Duodenal mucosa (tissue), 2 donors: ENCODE data around the gene CTBP2.

Experiments
- H3K27ac ChIP-seq: one replicate; pipeline ENCODE4 v1.7.0; 2013; ENCODE audit warnings: low read depth, low read length
- H3K27me3 ChIP-seq, 2 donors: one replicate each; pipeline ENCODE4 v1.7.0; 2013; ENCODE audit warnings: low read length in 2 of 2, control low read depth in 1 of 2; ENCODE audit not compliant: insufficient read depth in 2 of 2, control insufficient read depth in 1 of 2
- H3K36me3 ChIP-seq, 2 donors: one replicate each; pipeline ENCODE4 v1.7.0; 2013; ENCODE audit warnings: low read length in 2 of 2, control low read depth in 1 of 2; ENCODE audit not compliant: insufficient read depth in 2 of 2, control insufficient read depth in 1 of 2
- H3K4me1 ChIP-seq, 2 donors: one replicate each; pipeline ENCODE4 v1.7.0; 2013; ENCODE audit warnings: low read length in 2 of 2, control low read depth in 1 of 2; ENCODE audit not compliant: insufficient read depth in 2 of 2, control insufficient read depth in 1 of 2
- H3K4me3 ChIP-seq, 2 donors: one replicate each; pipeline ENCODE4 v1.7.0; 2013; ENCODE audit warnings: low read length in 2 of 2, low read depth in 1 of 2
- H3K9ac ChIP-seq, 2 donors: one replicate each; pipeline ENCODE4 v1.7.0; 2013; ENCODE audit warnings: low read length in 2 of 2, low read depth in 1 of 2
- H3K9me3 ChIP-seq, 2 donors: one replicate each; pipeline ENCODE4 v1.7.0; 2013; ENCODE audit warnings: low read length in 2 of 2, control low read depth in 1 of 2; ENCODE audit not compliant: control insufficient read depth in 1 of 2

Gene CTBP2

DNA sequence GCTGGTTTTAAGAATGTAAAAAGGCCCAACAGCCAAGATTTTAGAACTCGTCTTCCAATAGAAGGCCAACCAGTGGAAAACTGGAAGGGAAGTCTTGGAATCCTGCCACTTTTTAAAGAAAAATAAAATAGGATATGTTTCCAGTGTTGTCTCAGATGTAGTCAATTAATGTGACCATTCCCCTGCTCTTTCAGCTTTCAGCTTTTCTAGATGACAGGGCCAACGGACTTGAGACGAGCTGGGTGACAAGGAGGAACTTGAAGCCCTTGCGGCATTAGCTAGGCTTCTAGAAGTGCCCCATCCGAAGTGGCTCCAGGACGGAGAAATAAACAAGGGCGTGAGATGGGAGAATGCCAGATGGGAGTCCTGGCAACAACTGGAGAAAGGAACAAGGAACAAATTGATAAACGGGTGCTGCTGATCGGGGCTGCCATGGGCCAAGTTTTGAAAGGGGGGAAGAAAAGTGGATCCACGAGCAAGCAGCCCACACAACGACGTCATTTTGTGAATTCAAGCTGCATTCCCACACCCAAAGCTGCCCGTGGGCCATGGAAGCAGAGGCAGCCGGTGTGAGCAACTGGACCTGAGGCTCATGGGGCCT is 42.3 kb downstream of the CTBP2 start:
- Histone ChIP-seq H3K4me3 (no peak overlapping the region), H3K27ac (peak overlapping the region; percentile 15), H3K27me3 (no peaks in the 10 kb centered on the region), H3K36me3 (peaks cover 5% of the 10 kb centered on the region in 2 donors), H3K9ac (peak overlapping the region in 1 of 2 donors; percentile 35), H3K4me1 (peaks cover 49 to 50% of the 10 kb centered on the region in 2 donors), H3K9me3 (no peaks in the 10 kb centered on the region)

DNA sequence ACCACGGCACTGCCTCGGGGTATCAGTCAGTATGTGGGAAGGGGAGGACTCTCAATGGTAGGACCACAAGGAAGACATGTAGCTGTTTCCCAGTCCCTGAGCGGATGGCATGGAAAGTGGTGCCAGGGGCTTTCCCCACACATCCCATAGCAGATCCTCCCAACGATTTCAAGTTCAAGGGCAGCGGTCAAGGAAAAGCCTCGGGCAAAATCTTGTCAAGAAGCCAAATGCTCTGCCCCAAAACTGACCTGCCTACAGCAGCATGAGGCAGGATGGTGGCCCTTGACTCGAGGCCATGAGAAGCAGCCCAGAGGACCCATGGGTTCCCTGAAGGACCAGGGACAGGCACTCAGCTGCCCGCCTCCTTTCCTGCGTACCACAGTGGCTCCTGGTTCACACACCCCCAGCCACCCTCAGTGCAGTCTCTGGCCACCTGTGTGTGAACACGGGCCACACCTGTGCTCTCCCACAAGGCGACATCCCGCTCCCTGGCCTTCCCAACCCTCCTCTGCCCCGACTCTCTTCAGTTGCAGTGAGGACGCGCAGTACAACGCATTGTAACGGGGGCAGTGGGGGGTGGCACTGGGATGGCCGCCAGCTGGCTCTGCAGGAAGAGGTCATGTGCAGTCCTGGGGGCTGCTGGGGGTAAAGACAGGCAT is 43.6 kb downstream of the CTBP2 start:
- H3K27ac ChIP-seq: no peak overlapping the region
- no peaks in the 10 kb centered on the region for H3K27me3 ChIP-seq
- no peaks in the 10 kb centered on the region for H3K36me3 ChIP-seq
- peaks cover 38 to 42% of the 10 kb centered on the region in 2 donors for H3K4me1 ChIP-seq
- H3K9ac ChIP-seq: no peak overlapping the region
- no peak overlapping the region for H3K4me3 ChIP-seq
- H3K9me3 ChIP-seq: no peaks in the 10 kb centered on the region

- H3K9me3 ChIP-seq: no peaks in the 10 kb centered on the region
- H3K4me1 ChIP-seq: peaks cover 38 to 40% of the 10 kb centered on the region in 2 donors
- H3K36me3 ChIP-seq: no peaks in the 10 kb centered on the region
- no peak overlapping the region for H3K27ac ChIP-seq
- H3K9ac ChIP-seq: no peak overlapping the region
- no peaks in the 10 kb centered on the region for H3K27me3 ChIP-seq
- no peak overlapping the region for H3K4me3 ChIP-seq
Observed at GRCh38 chr10:125116041-125116649, 44.2 kb downstream of the CTBP2 start.

GRCh38 chr10:125115409-125115808 is 45.0 kb downstream of the CTBP2 start:
- Histone ChIP-seq H3K9me3 (no peaks in the 10 kb centered on the region), H3K27ac (no peak overlapping the region), H3K4me1 (peaks cover 31 to 33% of the 10 kb centered on the region in 2 donors)

GRCh38 chr10:125114761-125115391 is 45.5 kb downstream of the CTBP2 start:
- H3K9ac ChIP-seq: no peak overlapping the region
- no peak overlapping the region for H3K27ac ChIP-seq
- no peaks in the 10 kb centered on the region for H3K27me3 ChIP-seq
- H3K36me3 ChIP-seq: peaks cover 1% of the 10 kb centered on the region in 2 donors
- H3K4me1 ChIP-seq: peaks cover 26 to 29% of the 10 kb centered on the region in 2 donors
- H3K9me3 ChIP-seq: no peaks in the 10 kb centered on the region
- no peak overlapping the region for H3K4me3 ChIP-seq

More at GRCh38 chr10:125115409-125115808, 45.0 kb downstream of the CTBP2 start:
- Histone ChIP-seq H3K36me3 (no peaks in the 10 kb centered on the region), H3K4me3 (no peak overlapping the region), H3K27me3 (no peaks in the 10 kb centered on the region), H3K9ac (no peak overlapping the region)

GRCh38 chr10:125113691-125114371 is 46.5 kb downstream of the CTBP2 start:
- H3K9me3 ChIP-seq: no peaks in the 10 kb centered on the region
- peaks cover 19 to 25% of the 10 kb centered on the region in 2 donors for H3K4me1 ChIP-seq
- no peak overlapping the region for H3K27ac ChIP-seq
- H3K9ac ChIP-seq: no peak overlapping the region
- H3K4me3 ChIP-seq: no peak overlapping the region
- H3K36me3 ChIP-seq: peaks cover 3 to 11% of the 10 kb centered on the region in 2 donors
- no peaks in the 10 kb centered on the region for H3K27me3 ChIP-seq

- Histone ChIP-seq H3K4me1 (peaks cover 10 to 17% of the 10 kb centered on the region in 2 donors), H3K36me3 (peaks cover 9 to 19% of the 10 kb centered on the region in 2 donors), H3K9me3 (no peaks in the 10 kb centered on the region), H3K4me3 (no peak overlapping the region), H3K9ac (no peak overlapping the region), H3K27me3 (no peaks in the 10 kb centered on the region), H3K27ac (no peak overlapping the region)
Observed at GRCh38 chr10:125112697-125113494, 47.5 kb downstream of the CTBP2 start.

DNA sequence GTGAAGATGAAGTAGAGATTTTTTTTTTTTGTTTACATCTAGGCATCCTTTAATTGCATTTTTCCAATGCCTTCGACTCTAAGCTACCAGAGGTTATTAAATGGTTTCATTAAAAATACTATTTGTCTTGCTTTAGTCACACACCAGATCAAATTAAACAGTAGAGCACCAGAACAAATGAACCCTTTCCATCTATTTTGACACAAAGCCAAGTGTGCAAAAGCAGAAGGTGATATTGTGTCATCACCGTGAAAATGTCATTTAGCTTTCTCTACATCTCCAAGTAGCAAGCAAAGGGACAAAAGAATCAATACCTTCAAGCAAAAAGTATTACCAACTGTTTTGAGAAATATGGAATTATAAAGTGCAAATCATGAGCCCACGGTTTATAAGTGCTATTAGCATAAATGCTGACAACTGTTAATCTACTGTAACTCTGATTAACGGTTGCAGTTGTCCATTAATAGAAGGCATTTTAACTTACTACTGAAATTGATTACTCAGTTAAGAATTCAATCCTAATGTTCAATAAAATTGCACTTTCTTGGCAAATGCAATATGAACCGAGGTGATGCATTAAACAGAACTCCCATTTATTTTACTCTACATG is 49.1 kb downstream of the CTBP2 start:
- peaks cover 8% of the 10 kb centered on the region in 2 donors for H3K4me1 ChIP-seq

GRCh38 chr10:125107965-125108580 is 52.3 kb downstream of the CTBP2 start:
- no peaks in the 10 kb centered on the region for H3K9me3 ChIP-seq
- H3K36me3 ChIP-seq: peaks cover 10 to 39% of the 10 kb centered on the region in 2 donors
- H3K27ac ChIP-seq: no peak overlapping the region
- peaks cover 15 to 18% of the 10 kb centered on the region in 2 donors for H3K4me1 ChIP-seq
- no peaks in the 10 kb centered on the region for H3K27me3 ChIP-seq
- no peak overlapping the region for H3K4me3 ChIP-seq
- no peak overlapping the region for H3K9ac ChIP-seq

More for the DNA sequence above, 49.1 kb downstream of the CTBP2 start:
- Histone ChIP-seq H3K9me3 (no peaks in the 10 kb centered on the region), H3K9ac (no peak overlapping the region), H3K4me3 (no peak overlapping the region), H3K27me3 (no peaks in the 10 kb centered on the region), H3K36me3 (peaks cover 10 to 34% of the 10 kb centered on the region in 2 donors), H3K27ac (no peak overlapping the region)
